Stimulated activated CD8-positive, alpha-beta memory T cell treated with anti-CD3 and anti-CD28 coated beads, Interleukin-15, amount 100 ng/mL, for 4 hours (primary cell): Measurements from ENCODE around the gene SAE1.
"Not testable (repeated sequence)": the region's sequence is repeated elsewhere in the genome, so short reads cannot be mapped to it uniquely, and the experiment has no call there.

Experiments
- DNase-seq, 2 donors: peaks; one replicate each; pipeline ENCODE4 v3.0.0-alpha.2; 2020; ENCODE audit warnings: low read depth in 2 of 2

The SAE1 gene

GRCh38 chr19:47130120-47130588 lies 481 bp upstream of the SAE1 start:
- DNase-seq = no peak

- DNase-seq = no peak
Measured at GRCh38 chr19:47132194-47132852, 1.7 kb downstream of the SAE1 start.

- no peak for DNase-seq
Measured at GRCh38 chr19:47133021-47133471, 2.4 kb downstream of the SAE1 start.

- DNase-seq = no peak
Measured at GRCh38 chr19:47134545-47134944, 3.9 kb downstream of the SAE1 start.

- no peak for DNase-seq
Measured at GRCh38 chr19:47135156-47135555, 4.5 kb downstream of the SAE1 start.

GRCh38 chr19:47141252-47141651 lies 10.6 kb downstream of the SAE1 start:
- DNase-seq = not testable (repeated sequence)

- no peak for DNase-seq
Measured at GRCh38 chr19:47141695-47142094, 11.1 kb downstream of the SAE1 start.

GRCh38 chr19:47142779-47143178 lies 12.1 kb downstream of the SAE1 start:
- no peak for DNase-seq

- DNase-seq = no peak
Measured at GRCh38 chr19:47143322-47144073, 12.9 kb downstream of the SAE1 start.

GRCh38 chr19:47144630-47145029 lies 14.0 kb downstream of the SAE1 start:
- DNase-seq = no peak

- no peak for DNase-seq
Measured at GRCh38 chr19:47145639-47146486, 15.2 kb downstream of the SAE1 start.

- no peak for DNase-seq
Measured at GRCh38 chr19:47146920-47147319, 16.3 kb downstream of the SAE1 start.

GRCh38 chr19:47151627-47152026 lies 21.0 kb downstream of the SAE1 start:
- no peak for DNase-seq

GRCh38 chr19:47152205-47152604 lies 21.6 kb downstream of the SAE1 start:
- DNase-seq = no peak

- DNase-seq = no peak
Measured at GRCh38 chr19:47152632-47153031, 22.0 kb downstream of the SAE1 start.

GRCh38 chr19:47153266-47153665 lies 22.6 kb downstream of the SAE1 start:
- no peak for DNase-seq

GRCh38 chr19:47155148-47155547 lies 24.5 kb downstream of the SAE1 start:
- no peak for DNase-seq

GRCh38 chr19:47156861-47157430 lies 26.3 kb downstream of the SAE1 start:
- DNase-seq = no peak

- DNase-seq = no peak
Measured at GRCh38 chr19:47157431-47158321, 27.0 kb downstream of the SAE1 start.

- DNase-seq = no peak
Measured at GRCh38 chr19:47158367-47158791, 27.7 kb downstream of the SAE1 start.
